Mucosa of descending colon (tissue), 3 donors: Measurements from ENCODE around the gene SP7. TPM values are rescaled to one million over a fixed set of nuclear protein-coding genes. Genes with fewer than 3 reads are reported as not detected.

ENCODE experiments used
- ATAC-seq: fragments of 200-7000 bp; cut with Tn5 transposase; one replicate; pipeline ENCODE4 v1.9.1; 2020; ENCODE audit warnings: mild to moderate bottlenecking, moderate library complexity
- DNase-seq, 3 donors: peaks; one replicate each; pipeline ENCODE4 v3.0.0-alpha.2; 2020
- H3K36me3 ChIP-seq: fragments of 200-600 bp; one replicate; pipeline ENCODE4 v1.8.0; 2021; ENCODE audit warnings: low read depth, mild to moderate bottlenecking
- H3K4me1 ChIP-seq: fragments of 200-600 bp; one replicate; pipeline ENCODE4 v1.8.0; 2021; ENCODE audit warnings: low read depth, mild to moderate bottlenecking
- H3K4me3 ChIP-seq: fragments of 200-600 bp; one replicate; pipeline ENCODE4 v1.8.0; 2021; ENCODE audit warnings: mild to moderate bottlenecking
- H3K9me3 ChIP-seq: fragments of 200-600 bp; one replicate; pipeline ENCODE4 v1.8.0; 2021; ENCODE audit warnings: mild to moderate bottlenecking
- CTCF ChIP-seq: fragments of 200-600 bp; IDR thresholded peaks from one replicate; pipeline ENCODE4 v1.8.0; 2022; ENCODE audit warnings: antibody characterized with exemption, mild to moderate bottlenecking
- intact Hi-C, 2 donors: fragments of 100-400 bp; cut with DNase I in 1 of 2; cut with micrococcal nuclease in 1 of 2; formaldehyde crosslinking; loops; one replicate each; pipeline versions ENCODE4 v1.11.0 to v1.11.1; 2022; cut with DNase I, micrococcal nuclease
- total RNA-seq, 3 donors: library from RNA; stranded (reverse); fragmentation: NEBNext Ultra II Directional in 2 of 3; extraction: Animal tissue kit (Norgen Biotek cat#: 25700) in 2 of 3; gene quantifications; one replicate each; pipeline versions ENCODE4 v1.2.1 to v1.2.4, GENCODE V29; 2021 to 2023
- donor health status: DM: no; HTN: no; CAD: no; lungs with moderate emphysema.
- donor health status: DM: no; HTN: no; CAD: no.
- donor health status: DM: no; HTN: yes; CAD: no.

Gene SP7
- total RNA-seq, 3 donors from 2014 or later: not detected

- Histone ChIP-seq H3K36me3 (no peaks in the 10 kb centered on the region), H3K4me1 (peaks cover 11% of the 10 kb centered on the region), H3K4me3 (no peak overlapping the region), H3K9me3 (no peaks in the 10 kb centered on the region)
- DNase-seq (peak in 2 of 3 donors; percentile 78 to 93), ATAC-seq (peak; percentile 99)
- TF ChIP-seq CTCF: peak; percentile 65
- intact Hi-C loops: loop anchor here (2.0 kb wide), 2 partner anchors 66 to 68 kb away; no protein-coding TSS in a partner anchor
Measured at GRCh38 chr12:53352331-53353256, 16.4 kb upstream of the SP7 start.

- Histone ChIP-seq H3K36me3 (no peaks in the 10 kb centered on the region), H3K4me3 (no peak overlapping the region), H3K4me1 (peaks cover 8% of the 10 kb centered on the region), H3K9me3 (no peaks in the 10 kb centered on the region)
- ATAC-seq (no peak), DNase-seq (no peak)
- intact Hi-C loops: no loop called here
- no peak for TF ChIP-seq CTCF
Measured at GRCh38 chr12:53347905-53348304, 11.8 kb upstream of the SP7 start.

- no peak for DNase-seq
- H3K4me3 ChIP-seq: no peak overlapping the region
- no peak for ATAC-seq
- no peaks in the 10 kb centered on the region for H3K36me3 ChIP-seq
- intact Hi-C loops: no loop called here
- no peaks in the 10 kb centered on the region for H3K9me3 ChIP-seq
- TF ChIP-seq CTCF: no peak
- H3K4me1 ChIP-seq: peaks cover 3% of the 10 kb centered on the region
Measured at GRCh38 chr12:53346491-53346890, 10.3 kb upstream of the SP7 start.

GRCh38 chr12:53345486-53346188 lies 9.5 kb upstream of the SP7 start:
- DNase-seq: no peak
- intact Hi-C loops: no loop called here

More at GRCh38 chr12:53345486-53346188, 9.5 kb upstream of the SP7 start:
- H3K9me3 ChIP-seq: no peaks in the 10 kb centered on the region
- H3K4me3 ChIP-seq: no peak overlapping the region
- no peak for ATAC-seq
- no peaks in the 10 kb centered on the region for H3K36me3 ChIP-seq
- TF ChIP-seq CTCF: no peak
- H3K4me1 ChIP-seq: peaks cover 3% of the 10 kb centered on the region
